ENCODE results near the gene EIF3D.

The EIF3D gene

DNA sequence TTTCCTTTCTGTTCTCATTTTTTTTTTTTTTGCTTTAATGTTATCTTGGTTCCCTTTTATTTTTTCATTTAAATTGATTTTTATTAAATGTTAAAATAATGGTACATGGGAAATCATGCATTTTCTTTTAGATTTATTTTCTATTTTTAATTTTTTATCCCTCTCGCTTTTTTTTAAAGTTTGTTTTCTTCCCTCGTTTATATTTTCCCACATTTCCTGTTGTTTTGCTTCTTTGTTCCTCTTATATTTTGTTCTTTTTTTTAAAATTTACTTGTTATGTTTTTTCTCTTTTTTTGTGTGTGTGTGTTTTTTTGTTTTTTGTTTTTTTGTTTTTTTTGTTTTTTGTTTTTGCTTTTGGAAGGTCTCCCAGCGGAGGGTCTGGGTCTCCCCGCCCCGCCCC is 34.9 kb upstream of the EIF3D start:
- DNase-seq (ENCODE audit: low spot score): no peak
- in situ Hi-C loops (cut with MboI; ENCODE audit: low sequenced_read_pairs, unreplicated experiment): no loop called here
- TF ChIP-seq, protein P1, sequence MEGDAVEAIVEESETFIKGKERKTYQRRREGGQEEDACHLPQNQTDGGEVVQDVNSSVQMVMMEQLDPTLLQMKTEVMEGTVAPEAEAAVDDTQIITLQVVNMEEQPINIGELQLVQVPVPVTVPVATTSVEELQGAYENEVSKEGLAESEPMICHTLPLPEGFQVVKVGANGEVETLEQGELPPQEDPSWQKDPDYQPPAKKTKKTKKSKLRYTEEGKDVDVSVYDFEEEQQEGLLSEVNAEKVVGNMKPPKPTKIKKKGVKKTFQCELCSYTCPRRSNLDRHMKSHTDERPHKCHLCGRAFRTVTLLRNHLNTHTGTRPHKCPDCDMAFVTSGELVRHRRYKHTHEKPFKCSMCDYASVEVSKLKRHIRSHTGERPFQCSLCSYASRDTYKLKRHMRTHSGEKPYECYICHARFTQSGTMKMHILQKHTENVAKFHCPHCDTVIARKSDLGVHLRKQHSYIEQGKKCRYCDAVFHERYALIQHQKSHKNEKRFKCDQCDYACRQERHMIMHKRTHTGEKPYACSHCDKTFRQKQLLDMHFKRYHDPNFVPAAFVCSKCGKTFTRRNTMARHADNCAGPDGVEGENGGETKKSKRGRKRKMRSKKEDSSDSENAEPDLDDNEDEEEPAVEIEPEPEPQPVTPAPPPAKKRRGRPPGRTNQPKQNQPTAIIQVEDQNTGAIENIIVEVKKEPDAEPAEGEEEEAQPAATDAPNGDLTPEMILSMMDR (IDR thresholded peaks at IDR 0.05; ENCODE audit: borderline replicate concordance, control extremely low read depth, extremely low read depth, insufficient read depth, missing control alignments): no peak

DNA sequence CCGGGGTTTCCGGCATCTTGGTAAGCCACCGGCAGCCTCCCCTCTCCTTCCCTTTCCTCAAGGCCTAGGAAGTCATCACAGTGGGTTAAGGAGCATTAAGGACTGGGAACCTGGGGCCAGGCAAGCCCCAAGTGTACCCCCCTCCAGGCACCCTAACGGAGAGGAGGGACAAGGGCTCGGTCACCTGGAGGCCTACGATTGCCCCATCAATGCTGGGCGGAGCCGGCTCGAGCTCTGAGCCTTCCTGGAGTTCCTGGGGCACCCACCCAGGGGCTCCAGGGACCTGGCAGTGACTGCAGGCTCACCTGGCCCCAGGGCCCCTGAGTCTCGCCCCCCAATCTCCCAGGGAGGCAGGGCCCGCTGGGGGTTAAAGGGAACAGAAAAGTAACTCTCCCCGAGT is 34.5 kb upstream of the EIF3D start:
- in situ Hi-C loops (cut with MboI; ENCODE audit: low sequenced_read_pairs, unreplicated experiment): no loop called here
- DNase-seq (ENCODE audit: low spot score): no peak
- TF ChIP-seq, protein P1 (IDR thresholded peaks at IDR 0.05; ENCODE audit: borderline replicate concordance, control extremely low read depth, extremely low read depth, insufficient read depth, missing control alignments): no peak

DNA sequence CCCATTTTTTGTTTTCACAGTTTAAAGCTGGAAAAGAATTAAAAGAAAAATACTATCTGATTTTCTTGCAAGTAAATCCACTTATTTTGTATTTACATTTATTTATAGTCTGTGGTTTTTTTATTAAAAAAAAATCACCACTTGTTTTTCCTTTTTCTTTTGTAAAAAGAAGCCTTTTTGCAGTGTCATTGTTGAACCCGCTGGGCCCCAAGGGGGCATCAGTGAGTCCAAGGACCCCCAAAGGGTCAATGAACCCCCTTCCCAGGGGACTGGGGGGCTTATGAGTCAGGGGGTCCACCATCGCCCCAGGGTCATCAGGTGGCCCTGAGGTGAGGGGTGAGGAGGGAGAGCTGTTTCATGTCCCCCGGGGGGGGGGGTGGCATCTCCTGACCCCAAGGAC is 34.0 kb upstream of the EIF3D start:
- no peak for DNase-seq (ENCODE audit: low spot score)
- TF ChIP-seq, protein P1 (IDR thresholded peaks at IDR 0.05; ENCODE audit: borderline replicate concordance, control extremely low read depth, extremely low read depth, insufficient read depth, missing control alignments): no peak
- in situ Hi-C loops (cut with MboI; ENCODE audit: low sequenced_read_pairs, unreplicated experiment): no loop called here

DNA sequence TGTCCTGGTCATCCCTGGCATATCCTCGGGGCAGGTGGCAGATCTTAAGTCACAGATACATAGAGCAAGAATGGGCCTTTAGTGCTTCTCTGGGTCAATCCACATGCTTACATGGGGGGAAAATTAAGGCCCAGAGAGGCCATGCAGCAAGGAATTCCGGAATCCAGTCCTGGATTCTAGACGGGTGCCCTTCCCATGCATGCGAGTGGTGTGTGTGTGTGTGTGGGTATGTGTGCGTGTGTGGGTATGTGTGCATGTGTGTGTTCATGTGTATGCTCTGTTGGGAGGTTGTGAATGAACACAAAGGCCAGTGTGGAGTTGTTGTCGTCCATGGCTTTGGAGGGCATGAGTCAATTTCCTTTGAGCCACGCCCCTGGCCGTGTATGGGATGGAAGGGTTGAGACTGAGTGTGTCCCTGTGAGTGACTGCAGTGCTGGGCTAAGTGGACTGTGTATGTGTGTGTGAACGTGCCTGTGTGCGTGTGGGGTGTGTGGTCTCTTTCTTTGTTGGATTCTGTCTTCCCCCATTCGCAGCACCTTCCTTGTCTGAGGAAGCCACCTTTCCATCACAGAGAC is 33.4 kb upstream of the EIF3D start:
- in situ Hi-C loops (cut with MboI; ENCODE audit: low sequenced_read_pairs, unreplicated experiment): no loop called here
- no peak for DNase-seq (ENCODE audit: low spot score)
- TF ChIP-seq, protein P1 (IDR thresholded peaks at IDR 0.05; ENCODE audit: borderline replicate concordance, control extremely low read depth, extremely low read depth, insufficient read depth, missing control alignments): no peak

DNA sequence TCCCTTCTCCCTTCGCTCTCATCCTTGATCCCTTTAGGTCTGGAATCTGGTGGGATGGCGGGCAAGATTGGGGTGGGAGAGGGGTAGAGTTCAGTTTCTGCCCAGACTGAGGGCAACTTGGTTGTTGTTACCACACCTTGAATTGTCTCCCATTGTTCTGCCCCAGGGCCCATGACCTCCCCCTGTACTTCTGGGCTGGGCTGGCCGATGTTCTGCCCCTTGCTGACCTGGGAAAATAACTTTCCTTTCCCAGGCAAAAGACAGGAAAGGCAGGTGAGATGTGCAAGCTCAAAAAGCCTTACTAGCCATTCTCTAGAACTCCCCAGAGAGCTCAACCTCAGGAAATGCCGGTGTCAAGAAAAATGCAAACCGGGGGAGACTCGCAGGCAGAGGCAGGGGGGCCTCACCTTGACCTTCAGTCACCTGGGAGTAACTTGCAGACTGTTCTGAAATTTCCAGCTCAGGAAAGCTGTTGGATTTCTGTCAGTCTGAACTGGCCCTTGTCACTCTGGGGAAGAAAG is 32.4 kb upstream of the EIF3D start:
- no peak for DNase-seq (ENCODE audit: low spot score)
- TF ChIP-seq, protein P1 (IDR thresholded peaks at IDR 0.05; ENCODE audit: borderline replicate concordance, control extremely low read depth, extremely low read depth, insufficient read depth, missing control alignments): no peak
- in situ Hi-C loops (cut with MboI; ENCODE audit: low sequenced_read_pairs, unreplicated experiment): no loop called here

DNA sequence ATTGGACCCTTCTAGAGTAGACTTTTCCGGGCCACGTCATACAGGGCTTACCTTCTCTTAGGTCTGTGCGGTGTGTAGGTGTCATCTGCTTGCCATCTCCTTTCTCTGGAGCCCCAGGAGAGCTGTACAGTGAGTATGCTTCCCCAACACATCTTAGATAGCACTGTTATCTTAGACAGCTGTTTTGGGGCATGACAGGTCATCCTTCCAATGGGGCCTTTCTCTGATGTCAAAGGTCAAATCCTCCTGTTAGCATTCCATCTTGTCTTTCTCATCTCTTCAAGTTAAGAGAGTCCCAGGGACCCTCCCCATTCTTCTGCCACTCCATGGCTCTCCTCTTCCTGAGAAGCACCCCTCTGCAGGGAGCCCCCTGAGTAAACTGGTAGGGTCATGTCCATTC is 31.0 kb upstream of the EIF3D start:
- in situ Hi-C loops (cut with MboI; ENCODE audit: low sequenced_read_pairs, unreplicated experiment): no loop called here
- TF ChIP-seq, protein P1 (IDR thresholded peaks at IDR 0.05; ENCODE audit: borderline replicate concordance, control extremely low read depth, extremely low read depth, insufficient read depth, missing control alignments): no peak
- no peak for DNase-seq (ENCODE audit: low spot score)

Measured in GM13976 (cell line).